IPS-15b (cell line): ENCODE measurements around the gene VSNL1.

ENCODE experiments used
- H3K27me3 ChIP-seq: one replicate; pipeline ENCODE4 v1.6.1; 2013; ENCODE audit warnings: low read length; ENCODE audit not compliant: control insufficient read depth, insufficient read depth
- H3K36me3 ChIP-seq: one replicate; pipeline ENCODE4 v1.6.1; 2013; ENCODE audit warnings: low read length; ENCODE audit not compliant: control insufficient read depth, insufficient read depth
- H3K4me1 ChIP-seq: one replicate; pipeline ENCODE4 v1.6.1; 2013; ENCODE audit warnings: mild to moderate bottlenecking, low read length; ENCODE audit not compliant: control insufficient read depth, insufficient read depth
- H3K4me3 ChIP-seq: one replicate; pipeline ENCODE4 v1.5.1; 2013; ENCODE audit warnings: low read depth, low read length
- H3K9ac ChIP-seq: one replicate; pipeline ENCODE4 v1.6.1; 2013; ENCODE audit warnings: low read depth, mild to moderate bottlenecking, low read length
- H3K9me3 ChIP-seq: one replicate; pipeline ENCODE4 v1.6.1; 2013; ENCODE audit warnings: mild to moderate bottlenecking, low read length; ENCODE audit not compliant: control insufficient read depth, insufficient read depth

VSNL1 gene

GRCh38 chr2:17606851-17607250 lies 66.4 kb downstream of the VSNL1 start:
- Histone ChIP-seq H3K36me3 (no peaks in the 10 kb centered on the region), H3K9me3 (no peaks in the 10 kb centered on the region), H3K4me1 (no peaks in the 10 kb centered on the region), H3K4me3 (no peak overlapping the region), H3K9ac (no peak overlapping the region), H3K27me3 (no peaks in the 10 kb centered on the region)

- no peaks in the 10 kb centered on the region for H3K4me1 ChIP-seq
- no peaks in the 10 kb centered on the region for H3K9me3 ChIP-seq
- no peaks in the 10 kb centered on the region for H3K27me3 ChIP-seq
- H3K4me3 ChIP-seq = no peak overlapping the region
- H3K9ac ChIP-seq = no peak overlapping the region
- no peaks in the 10 kb centered on the region for H3K36me3 ChIP-seq
Measured at GRCh38 chr2:17607379-17607778, 66.9 kb downstream of the VSNL1 start.

GRCh38 chr2:17608251-17608650 lies 67.8 kb downstream of the VSNL1 start:
- Histone ChIP-seq H3K9ac (no peak overlapping the region), H3K9me3 (no peaks in the 10 kb centered on the region), H3K4me1 (no peaks in the 10 kb centered on the region), H3K36me3 (no peaks in the 10 kb centered on the region), H3K4me3 (no peak overlapping the region), H3K27me3 (no peaks in the 10 kb centered on the region)

- no peaks in the 10 kb centered on the region for H3K9me3 ChIP-seq
- H3K27me3 ChIP-seq = no peaks in the 10 kb centered on the region
- H3K9ac ChIP-seq = no peak overlapping the region
- H3K36me3 ChIP-seq = no peaks in the 10 kb centered on the region
- peaks cover 4% of the 10 kb centered on the region for H3K4me1 ChIP-seq
- H3K4me3 ChIP-seq = no peak overlapping the region
Measured at GRCh38 chr2:17610521-17610920, 70.0 kb downstream of the VSNL1 start.

- Histone ChIP-seq H3K36me3 (no peaks in the 10 kb centered on the region), H3K4me1 (peaks cover 4% of the 10 kb centered on the region), H3K9ac (no peak overlapping the region), H3K9me3 (no peaks in the 10 kb centered on the region), H3K4me3 (no peak overlapping the region), H3K27me3 (no peaks in the 10 kb centered on the region)
Measured at GRCh38 chr2:17611036-17611435, 70.5 kb downstream of the VSNL1 start.

- Histone ChIP-seq H3K9ac (no peak overlapping the region), H3K4me1 (peaks cover 4% of the 10 kb centered on the region), H3K36me3 (no peaks in the 10 kb centered on the region), H3K9me3 (no peaks in the 10 kb centered on the region), H3K27me3 (no peaks in the 10 kb centered on the region), H3K4me3 (no peak overlapping the region)
Measured at GRCh38 chr2:17614174-17614930, 73.9 kb downstream of the VSNL1 start.

GRCh38 chr2:17615147-17615546 lies 74.7 kb downstream of the VSNL1 start:
- H3K4me1 ChIP-seq = peaks cover 4% of the 10 kb centered on the region
- no peaks in the 10 kb centered on the region for H3K27me3 ChIP-seq
- H3K9ac ChIP-seq = no peak overlapping the region
- H3K9me3 ChIP-seq = no peaks in the 10 kb centered on the region
- no peaks in the 10 kb centered on the region for H3K36me3 ChIP-seq
- H3K4me3 ChIP-seq = no peak overlapping the region

- Histone ChIP-seq H3K27me3 (no peaks in the 10 kb centered on the region), H3K4me1 (peaks cover 9% of the 10 kb centered on the region), H3K9me3 (no peaks in the 10 kb centered on the region), H3K4me3 (no peak overlapping the region), H3K36me3 (no peaks in the 10 kb centered on the region), H3K9ac (no peak overlapping the region)
Measured at GRCh38 chr2:17615728-17616351, 75.3 kb downstream of the VSNL1 start.

- H3K36me3 ChIP-seq = no peaks in the 10 kb centered on the region
- no peak overlapping the region for H3K9ac ChIP-seq
- H3K27me3 ChIP-seq = no peaks in the 10 kb centered on the region
- H3K9me3 ChIP-seq = no peaks in the 10 kb centered on the region
- H3K4me1 ChIP-seq = peaks cover 9% of the 10 kb centered on the region
- no peak overlapping the region for H3K4me3 ChIP-seq
Measured at GRCh38 chr2:17616405-17616804, 75.9 kb downstream of the VSNL1 start.

- H3K36me3 ChIP-seq = no peaks in the 10 kb centered on the region
- no peak overlapping the region for H3K4me3 ChIP-seq
- no peaks in the 10 kb centered on the region for H3K9me3 ChIP-seq
- H3K27me3 ChIP-seq = no peaks in the 10 kb centered on the region
- peaks cover 9% of the 10 kb centered on the region for H3K4me1 ChIP-seq
- no peak overlapping the region for H3K9ac ChIP-seq
Measured at GRCh38 chr2:17617516-17617915, 77.0 kb downstream of the VSNL1 start.

GRCh38 chr2:17617955-17618354 lies 77.5 kb downstream of the VSNL1 start:
- H3K9ac ChIP-seq = no peak overlapping the region
- H3K4me3 ChIP-seq = no peak overlapping the region
- H3K9me3 ChIP-seq = no peaks in the 10 kb centered on the region
- H3K4me1 ChIP-seq = peaks cover 9% of the 10 kb centered on the region
- H3K27me3 ChIP-seq = no peaks in the 10 kb centered on the region
- no peaks in the 10 kb centered on the region for H3K36me3 ChIP-seq

GRCh38 chr2:17620280-17620679 lies 79.8 kb downstream of the VSNL1 start:
- peaks cover 4% of the 10 kb centered on the region for H3K4me1 ChIP-seq
- no peaks in the 10 kb centered on the region for H3K9me3 ChIP-seq
- no peak overlapping the region for H3K4me3 ChIP-seq
- no peaks in the 10 kb centered on the region for H3K27me3 ChIP-seq
- no peak overlapping the region for H3K9ac ChIP-seq
- no peaks in the 10 kb centered on the region for H3K36me3 ChIP-seq
